Activated T-helper 17 cell treated with anti-CD3 and anti-CD28 coated beads, Interleukin-2, amount 50 U/mL, for 72 hours (primary cell): ENCODE data around the gene ZNF844. TPM values are rescaled to one million over a fixed set of nuclear protein-coding genes. Genes with fewer than 3 reads are reported as not detected.

ENCODE experiments used
- ATAC-seq: fragments of 150-1000 bp; cut with Tn5 transposase; replicated peaks from 2 replicates; pipeline ENCODE4 v1.10.0; 2021; ENCODE audit warnings: mild to moderate bottlenecking, moderate library complexity
- H3K27ac Mint-ChIP-seq: one replicate; pipeline ENCODE4 v1.8.0; 2022; ENCODE audit warnings: mixed read lengths
- H3K27me3 Mint-ChIP-seq: one replicate; pipeline ENCODE4 v1.8.0; 2022; ENCODE audit warnings: mixed read lengths
- H3K36me3 Mint-ChIP-seq: one replicate; pipeline ENCODE4 v1.8.0; 2022; ENCODE audit warnings: low read depth, mild to moderate bottlenecking, mixed read lengths
- H3K4me1 Mint-ChIP-seq: one replicate; pipeline ENCODE4 v1.8.0; 2022; ENCODE audit warnings: mixed read lengths
- H3K4me3 Mint-ChIP-seq: one replicate; pipeline ENCODE4 v1.8.0; 2022; ENCODE audit warnings: mild to moderate bottlenecking, mixed read lengths
- H3K9me3 Mint-ChIP-seq: one replicate; pipeline ENCODE4 v1.8.0; 2022; ENCODE audit warnings: mixed read lengths
- total RNA-seq, 2 donors: library from RNA; stranded (reverse); gene quantifications; one replicate each; pipeline ENCODE4 v1.2.3, GENCODE V29; 2022

The ZNF844 gene
- total RNA-seq, 2 donors from 2014 or later: 1.8 to 3.1 TPM

GRCh38 chr19:12112701-12113100 lies 48.2 kb downstream of the ZNF844 start:
- H3K27ac Mint-ChIP-seq: peak overlapping the region; percentile 80
- peak overlapping the region; percentile 45 for H3K4me3 Mint-ChIP-seq
- peak; percentile 90 for ATAC-seq
- peaks cover 4% of the 10 kb centered on the region for H3K4me1 Mint-ChIP-seq
- no peaks in the 10 kb centered on the region for H3K9me3 Mint-ChIP-seq
- H3K27me3 Mint-ChIP-seq: no peaks in the 10 kb centered on the region
- no peaks in the 10 kb centered on the region for H3K36me3 Mint-ChIP-seq

GRCh38 chr19:12113121-12113520 lies 48.6 kb downstream of the ZNF844 start:
- Mint-ChIP-seq H3K36me3 (no peaks in the 10 kb centered on the region), H3K4me3 (peak overlapping the region; percentile 45), H3K27me3 (no peaks in the 10 kb centered on the region), H3K9me3 (no peaks in the 10 kb centered on the region), H3K4me1 (peaks cover 4% of the 10 kb centered on the region), H3K27ac (peak overlapping the region; percentile 23)
- no peak for ATAC-seq

- no peaks in the 10 kb centered on the region for H3K36me3 Mint-ChIP-seq
- no peaks in the 10 kb centered on the region for H3K4me1 Mint-ChIP-seq
- no peaks in the 10 kb centered on the region for H3K27me3 Mint-ChIP-seq
- ATAC-seq: no peak
- H3K9me3 Mint-ChIP-seq: no peaks in the 10 kb centered on the region
- no peak overlapping the region for H3K4me3 Mint-ChIP-seq
- H3K27ac Mint-ChIP-seq: no peak overlapping the region
Measured at GRCh38 chr19:12117201-12117970, 52.9 kb downstream of the ZNF844 start.

GRCh38 chr19:12126707-12127106 lies 62.2 kb downstream of the ZNF844 start:
- ATAC-seq: peak; percentile 12
- no peaks in the 10 kb centered on the region for H3K27me3 Mint-ChIP-seq
- peaks cover 1% of the 10 kb centered on the region for H3K36me3 Mint-ChIP-seq
- H3K27ac Mint-ChIP-seq: no peak overlapping the region
- no peak overlapping the region for H3K4me3 Mint-ChIP-seq
- peaks cover 7% of the 10 kb centered on the region for H3K9me3 Mint-ChIP-seq
- H3K4me1 Mint-ChIP-seq: no peaks in the 10 kb centered on the region

Other genes starting within 250 kb of the ZNF844 start
- gene ZNF439, start 216.0 kb upstream of the ZNF844 start, total RNA-seq: 10 to 100 TPM in 1 of 2 donors, 1 to 10 TPM in 1; 4.3 to 16.5 TPM
- gene ZNF69, start 176.9 kb upstream of the ZNF844 start, total RNA-seq: 1 to 10 TPM; 1.5 to 1.9 TPM
- gene ZNF700, start 139.6 kb upstream of the ZNF844 start, total RNA-seq: 10 to 100 TPM; 12.0 to 12.2 TPM
- 1 to 10 TPM in 1 of 2 donors, under 1 TPM in 1; 0.64 to 1.3 TPM for gene ZNF763, start 99.7 kb upstream of the ZNF844 start, total RNA-seq
- under 1 TPM in 1 of 2 donors, not detected in 1; 0.85 TPM for gene ZNF433, start 29.1 kb upstream of the ZNF844 start, total RNA-seq
- under 1 TPM in 1 of 2 donors, not detected in 1; 0.74 TPM for gene ZNF878, start 11.8 kb upstream of the ZNF844 start, total RNA-seq
- gene ZNF20, start 75.6 kb downstream of the ZNF844 start, total RNA-seq: 1 to 10 TPM; 1.7 to 3.5 TPM
- 1 to 10 TPM; 2.0 to 2.2 TPM for gene ZNF625, start 92.0 kb downstream of the ZNF844 start, total RNA-seq
- gene ZNF136, start 98.4 kb downstream of the ZNF844 start, total RNA-seq: 10 to 100 TPM; 11.0 to 23.1 TPM
- gene ZNF44, start 230.2 kb downstream of the ZNF844 start, total RNA-seq: 10 to 100 TPM in 1 of 2 donors, 1 to 10 TPM in 1; 6.6 to 10.1 TPM